Measurements from ENCODE around the gene KIRREL1.

Gene KIRREL1

GRCh38 chr1:157975228-157975950 lies 18.1 kb upstream of the KIRREL1 start:
- no peak for DNase-seq

- DNase-seq = no peak
Observed at GRCh38 chr1:157976888-157977287, 16.6 kb upstream of the KIRREL1 start.

- DNase-seq = peak; percentile 42
Observed at GRCh38 chr1:157978586-157979403, 14.7 kb upstream of the KIRREL1 start.

GRCh38 chr1:157982136-157982535 lies 11.3 kb upstream of the KIRREL1 start:
- no peak for DNase-seq

- no peak for DNase-seq
Observed at GRCh38 chr1:157983787-157984186, 9.7 kb upstream of the KIRREL1 start.

- DNase-seq = no peak
Observed at GRCh38 chr1:157984469-157984868, 9.0 kb upstream of the KIRREL1 start.

- DNase-seq = no peak
Observed at GRCh38 chr1:157985473-157985872, 8.0 kb upstream of the KIRREL1 start.

- DNase-seq = no peak
Observed at GRCh38 chr1:157988002-157988401, 5.4 kb upstream of the KIRREL1 start.

GRCh38 chr1:157992031-157992832 lies 1.2 kb upstream of the KIRREL1 start:
- DNase-seq = peak; percentile 78

GRCh38 chr1:157992833-157993146 lies 655 bp upstream of the KIRREL1 start:
- DNase-seq = no peak

GRCh38 chr1:157993918-157994605 lies 617 bp downstream of the KIRREL1 start:
- DNase-seq = peak; percentile 69

GRCh38 chr1:157994704-157995582 lies 1.5 kb downstream of the KIRREL1 start:
- peak; percentile 71 for DNase-seq

GRCh38 chr1:157995583-157996169 lies 2.2 kb downstream of the KIRREL1 start:
- no peak for DNase-seq

GRCh38 chr1:157996433-157996832 lies 3.0 kb downstream of the KIRREL1 start:
- DNase-seq = no peak

- no peak for DNase-seq
Observed at GRCh38 chr1:158000507-158000906, 7.1 kb downstream of the KIRREL1 start.

GRCh38 chr1:158002022-158002630 lies 8.7 kb downstream of the KIRREL1 start:
- DNase-seq = no peak

GRCh38 chr1:158002631-158003405 lies 9.4 kb downstream of the KIRREL1 start:
- no peak for DNase-seq

GRCh38 chr1:158003406-158003800 lies 10.0 kb downstream of the KIRREL1 start:
- no peak for DNase-seq

GRCh38 chr1:158005224-158005623 lies 11.8 kb downstream of the KIRREL1 start:
- no peak for DNase-seq

GRCh38 chr1:158007180-158007579 lies 13.7 kb downstream of the KIRREL1 start:
- no peak for DNase-seq
